Rectal smooth muscle tissue (tissue), 1 donor: Measurements from ENCODE around the gene NRP2.

Experiments used
- H3K27ac ChIP-seq: one replicate; pipeline ENCODE4 v1.7.0; 2013; ENCODE audit warnings: low read depth, low read length, inconsistent platforms
- H3K27me3 ChIP-seq: one replicate; pipeline ENCODE4 v1.7.0; 2013; ENCODE audit warnings: low read length; ENCODE audit not compliant: control insufficient read depth, insufficient read depth
- H3K36me3 ChIP-seq: one replicate; pipeline ENCODE4 v1.7.0; 2013; ENCODE audit warnings: low read length; ENCODE audit not compliant: control insufficient read depth, insufficient read depth
- H3K4me1 ChIP-seq: one replicate; pipeline ENCODE4 v1.7.0; 2013; ENCODE audit warnings: low read length; ENCODE audit not compliant: control insufficient read depth, insufficient read depth
- H3K4me3 ChIP-seq: one replicate; pipeline ENCODE4 v1.7.0; 2013; ENCODE audit warnings: low read length
- H3K9ac ChIP-seq: one replicate; pipeline ENCODE4 v1.7.0; 2013; ENCODE audit warnings: low read length

NRP2 gene

DNA sequence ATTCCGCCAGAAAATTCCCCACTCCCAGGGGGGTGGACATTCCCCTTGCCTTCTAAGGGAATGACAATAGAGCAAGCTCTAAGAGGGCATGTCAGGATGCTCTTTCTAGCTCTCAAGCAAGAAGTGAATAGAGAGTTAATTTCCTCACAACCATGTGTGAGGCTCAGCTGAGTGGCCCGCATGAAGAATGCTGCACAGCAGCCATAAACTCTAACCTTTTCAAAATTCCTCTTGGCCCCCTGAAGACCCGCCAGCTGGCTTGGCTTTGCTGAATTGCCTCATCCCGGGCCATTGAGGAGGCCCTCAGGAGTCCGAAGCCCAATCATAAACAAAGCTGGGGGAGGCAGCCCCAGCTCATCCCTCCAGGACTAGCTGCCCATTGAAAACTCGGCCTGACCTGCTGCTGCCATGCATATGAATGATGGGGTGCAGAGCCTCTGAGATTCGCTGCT lies 38.2 kb downstream of the NRP2 start:
- H3K9ac ChIP-seq, result no peak overlapping the region
- peak overlapping the region; percentile 72 for H3K27ac ChIP-seq
- H3K4me3 ChIP-seq, result no peak overlapping the region
- peaks cover 64% of the 10 kb centered on the region for H3K4me1 ChIP-seq
- H3K27me3 ChIP-seq, result no peaks in the 10 kb centered on the region
- peaks cover 6% of the 10 kb centered on the region for H3K36me3 ChIP-seq

GRCh38 chr2:205721057-205721449 lies 38.8 kb downstream of the NRP2 start:
- H3K36me3 ChIP-seq, result peaks cover 12% of the 10 kb centered on the region
- H3K9ac ChIP-seq, result no peak overlapping the region
- H3K27ac ChIP-seq, result peak overlapping the region; percentile 72
- H3K4me3 ChIP-seq, result no peak overlapping the region
- H3K27me3 ChIP-seq, result no peaks in the 10 kb centered on the region
- peaks cover 64% of the 10 kb centered on the region for H3K4me1 ChIP-seq

DNA sequence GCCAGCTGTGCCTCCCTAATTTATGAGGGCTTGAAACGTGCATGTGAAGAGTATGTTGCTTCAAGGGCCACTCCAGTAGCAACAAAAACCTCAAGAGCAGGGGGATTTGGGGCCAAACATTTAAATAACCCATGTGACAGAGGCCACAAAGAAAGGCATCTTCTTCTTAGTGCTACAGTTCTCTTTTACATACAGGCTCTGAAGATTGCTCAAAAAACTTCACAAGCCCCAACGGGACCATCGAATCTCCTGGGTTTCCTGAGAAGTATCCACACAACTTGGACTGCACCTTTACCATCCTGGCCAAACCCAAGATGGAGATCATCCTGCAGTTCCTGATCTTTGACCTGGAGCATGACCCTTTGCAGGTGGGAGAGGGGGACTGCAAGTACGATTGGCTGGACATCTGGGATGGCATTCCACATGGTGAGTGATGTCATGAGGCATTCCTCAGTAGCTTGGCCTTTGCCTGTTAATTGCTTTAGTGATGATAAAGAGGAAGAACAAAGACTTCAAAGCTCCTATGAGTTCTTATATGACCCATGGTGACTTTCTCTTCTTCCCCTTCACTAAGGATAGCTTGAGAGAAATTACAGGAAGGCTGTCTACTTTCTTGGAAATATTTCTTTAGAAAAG lies 40.1 kb downstream of the NRP2 start:
- Histone ChIP-seq H3K4me1 (peaks cover 63% of the 10 kb centered on the region), H3K9ac (no peak overlapping the region), H3K27ac (peak overlapping the region; percentile 72), H3K36me3 (peaks cover 20% of the 10 kb centered on the region), H3K27me3 (no peaks in the 10 kb centered on the region), H3K4me3 (no peak overlapping the region)

DNA sequence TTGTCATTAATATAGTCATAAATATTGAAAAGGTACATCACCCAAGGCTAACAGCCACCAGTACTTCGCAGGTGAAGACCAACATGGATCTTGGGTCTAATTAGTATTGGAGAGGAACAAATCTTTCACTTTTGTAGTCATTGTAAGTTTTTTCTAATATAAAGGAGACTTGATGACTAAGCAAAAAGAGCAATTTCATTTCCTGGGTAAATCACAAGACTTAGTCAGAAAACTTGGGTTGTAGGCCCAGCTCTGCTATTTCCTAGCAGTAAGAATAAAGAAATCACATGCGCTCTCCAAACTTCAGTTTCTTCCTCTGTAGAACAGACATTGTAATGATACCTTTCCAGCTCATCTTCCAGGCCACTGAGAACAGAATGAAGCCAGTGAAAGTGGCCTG lies 40.9 kb downstream of the NRP2 start:
- H3K27ac ChIP-seq, result peak overlapping the region; percentile 46
- H3K4me3 ChIP-seq, result no peak overlapping the region
- H3K27me3 ChIP-seq, result no peaks in the 10 kb centered on the region
- no peak overlapping the region for H3K9ac ChIP-seq
- H3K36me3 ChIP-seq, result peaks cover 26% of the 10 kb centered on the region
- peaks cover 62% of the 10 kb centered on the region for H3K4me1 ChIP-seq

GRCh38 chr2:205725059-205725458 lies 42.8 kb downstream of the NRP2 start:
- H3K9ac ChIP-seq, result no peak overlapping the region
- peak overlapping the region; percentile 1 for H3K27ac ChIP-seq
- H3K36me3 ChIP-seq, result peaks cover 29% of the 10 kb centered on the region
- no peak overlapping the region for H3K4me3 ChIP-seq
- H3K4me1 ChIP-seq, result peaks cover 64% of the 10 kb centered on the region
- H3K27me3 ChIP-seq, result no peaks in the 10 kb centered on the region

DNA sequence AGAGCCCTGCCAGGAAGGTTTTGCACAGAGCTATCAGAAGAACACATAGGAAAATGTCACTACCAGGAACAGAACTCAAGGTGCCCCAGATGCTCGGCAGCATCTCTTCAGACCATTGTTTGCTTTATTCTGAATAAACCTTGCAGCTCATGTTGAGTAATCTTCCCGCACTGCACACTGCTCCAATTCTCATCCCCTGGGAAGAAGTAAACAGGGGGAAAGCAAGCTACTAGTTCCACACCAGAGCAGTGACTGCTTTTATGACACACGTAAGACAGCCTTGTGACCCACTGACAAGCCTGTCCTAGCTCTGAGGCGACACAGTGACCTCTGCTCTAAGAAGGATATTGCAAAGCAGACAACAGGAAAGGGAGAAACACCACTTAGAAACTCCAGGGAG lies 44.2 kb downstream of the NRP2 start:
- Histone ChIP-seq H3K4me3 (no peak overlapping the region), H3K36me3 (peaks cover 29% of the 10 kb centered on the region), H3K9ac (no peak overlapping the region), H3K27ac (peak overlapping the region; percentile 76), H3K4me1 (peaks cover 63% of the 10 kb centered on the region), H3K27me3 (no peaks in the 10 kb centered on the region)

- Histone ChIP-seq H3K27me3 (no peaks in the 10 kb centered on the region), H3K27ac (peak overlapping the region; percentile 76), H3K4me1 (peaks cover 59% of the 10 kb centered on the region), H3K9ac (no peak overlapping the region), H3K36me3 (peaks cover 29% of the 10 kb centered on the region), H3K4me3 (no peak overlapping the region)
These were observed 44.9 kb downstream of the NRP2 start for GRCh38 chr2:205727174-205727573.

- no peaks in the 10 kb centered on the region for H3K27me3 ChIP-seq
- peaks cover 67% of the 10 kb centered on the region for H3K4me1 ChIP-seq
- H3K27ac ChIP-seq, result peak overlapping the region; percentile 93
- H3K9ac ChIP-seq, result no peak overlapping the region
- H3K36me3 ChIP-seq, result peaks cover 31% of the 10 kb centered on the region
- no peak overlapping the region for H3K4me3 ChIP-seq
These were observed 46.1 kb downstream of the NRP2 start for GRCh38 chr2:205728366-205728765.

DNA sequence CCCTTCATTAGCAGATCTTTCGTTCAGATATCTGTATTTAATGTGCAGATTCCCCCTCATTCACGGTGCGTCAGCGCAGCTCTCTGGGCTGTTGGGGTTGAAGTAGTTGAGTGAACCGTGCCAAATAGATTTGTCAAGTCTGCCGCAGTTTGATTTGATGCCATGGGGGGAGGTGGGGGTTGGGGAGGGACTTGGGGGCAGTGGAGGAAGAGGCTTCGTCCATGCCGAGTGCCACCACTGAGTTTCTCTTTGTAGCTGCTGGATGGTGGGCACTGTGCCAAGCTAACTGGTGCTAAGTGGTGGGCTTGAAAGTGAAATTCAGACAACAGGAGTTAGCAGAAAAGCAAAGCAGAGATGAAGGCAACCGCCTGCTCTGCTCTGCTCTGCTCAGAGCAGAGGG lies 47.9 kb downstream of the NRP2 start:
- Histone ChIP-seq H3K4me1 (peaks cover 79% of the 10 kb centered on the region), H3K9ac (no peak overlapping the region), H3K27ac (peak overlapping the region; percentile 93), H3K36me3 (peaks cover 27% of the 10 kb centered on the region), H3K27me3 (no peaks in the 10 kb centered on the region), H3K4me3 (no peak overlapping the region)

GRCh38 chr2:205730701-205731582 lies 48.6 kb downstream of the NRP2 start:
- peaks cover 20% of the 10 kb centered on the region for H3K36me3 ChIP-seq
- H3K4me1 ChIP-seq, result peaks cover 72% of the 10 kb centered on the region
- peak overlapping the region; percentile 93 for H3K27ac ChIP-seq

DNA sequence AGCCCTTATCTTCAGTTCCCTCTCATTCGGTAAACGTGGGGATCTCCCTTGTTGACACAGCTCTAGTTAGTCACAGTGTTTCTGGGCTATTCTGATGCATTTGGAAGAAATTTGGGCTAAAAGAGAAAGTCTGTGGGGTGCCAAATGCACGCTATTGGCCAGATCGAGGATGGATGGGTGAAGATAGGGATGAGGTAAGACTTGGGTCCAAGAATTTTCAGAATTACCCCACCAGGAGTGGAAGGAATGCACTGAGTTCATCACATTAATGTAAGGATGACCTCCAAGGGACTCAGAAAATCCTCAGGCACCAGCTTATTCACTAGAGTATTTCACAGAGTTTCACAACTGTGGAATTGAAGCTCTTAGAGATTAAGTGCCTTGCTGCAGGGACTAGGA lies 49.3 kb downstream of the NRP2 start:
- H3K4me3 ChIP-seq, result no peak overlapping the region
- H3K27me3 ChIP-seq, result no peaks in the 10 kb centered on the region
- peaks cover 14% of the 10 kb centered on the region for H3K36me3 ChIP-seq
- H3K27ac ChIP-seq, result peak overlapping the region; percentile 93
- peaks cover 66% of the 10 kb centered on the region for H3K4me1 ChIP-seq
- H3K9ac ChIP-seq, result no peak overlapping the region

More at GRCh38 chr2:205730701-205731582, 48.6 kb downstream of the NRP2 start:
- H3K9ac ChIP-seq, result no peak overlapping the region
- no peaks in the 10 kb centered on the region for H3K27me3 ChIP-seq
- no peak overlapping the region for H3K4me3 ChIP-seq

- Histone ChIP-seq H3K4me3 (no peak overlapping the region), H3K4me1 (peaks cover 64% of the 10 kb centered on the region), H3K36me3 (peaks cover 13% of the 10 kb centered on the region), H3K9ac (no peak overlapping the region), H3K27ac (peak overlapping the region; percentile 93), H3K27me3 (no peaks in the 10 kb centered on the region)
These were observed 50.0 kb downstream of the NRP2 start for GRCh38 chr2:205732314-205732713.
